SK-N-SH (cell line): ENCODE results near the gene OPTC. TPM values are rescaled to one million over a fixed set of nuclear protein-coding genes. Genes with fewer than 3 reads are reported as not detected.

ENCODE experiments used
- CTCF ChIA-PET: fragments of 300-600, 350-600 bp; formaldehyde crosslinking; extraction: SDS; loops from one replicate; lab custom pipeline; 2021; lab: Yijun Ruan, JAX
- POLR2A ChIA-PET: fragments of 350-600 bp; sonication (Branson Sonifier 250); formaldehyde crosslinking; extraction: SDS; loops from one replicate; lab custom pipeline; 2020; ENCODE audit warnings: antibody characterized with exemption, inconsistent platforms; lab: Yijun Ruan, JAX
- DNase-seq: peaks from one replicate; pipeline ENCODE4 v3.0.0; 2012
- H2AFZ ChIP-seq: fragments of 200-600 bp; sonication (generic); 2 replicates; pipeline ENCODE4 v1.8.1; 2016; ENCODE audit warnings: antibody characterized with exemption, mild to moderate bottlenecking, low read depth
- H3F3A ChIP-seq: fragments of 200-600 bp; sonication (generic); replicated peaks from 2 replicates; pipeline ENCODE3; 2016; ENCODE audit warnings: antibody characterized with exemption, mild to moderate bottlenecking; ENCODE audit not compliant: insufficient read depth
- H3K27ac ChIP-seq, 2 experiments: fragments of 200-500 bp in 1 of 2; fragments of 200-600 bp in 1 of 2; sonication (Bioruptor generic) in 1 of 2; sonication (generic), shearing (Covaris generic) in 1 of 2; 2 replicates each; pipeline versions ENCODE4 v1.5.1 to v1.6.1; 2014 to 2016; ENCODE audit warnings: low read depth in 2 of 2, inconsistent platforms in 1 of 2, low read length in 1 of 2, mild to moderate bottlenecking in 1 of 2, mixed read lengths in 1 of 2
- H3K27me3 ChIP-seq: fragments of 200-600 bp; sonication (generic), shearing (Covaris generic); 2 replicates; pipeline ENCODE4 v1.6.1; 2016; ENCODE audit warnings: mixed run types; ENCODE audit not compliant: insufficient read depth
- H3K36me3 ChIP-seq, 2 experiments: fragments of 200-500 bp in 1 of 2; fragments of 200-600 bp in 1 of 2; sonication (Bioruptor generic) in 1 of 2; sonication (generic) in 1 of 2; replicated peaks in 1 of 2; 2 replicates each; pipeline versions ENCODE3 to v1.5.1; 2014 to 2016; ENCODE audit warnings: low read length in 1 of 2, mild to moderate bottlenecking in 1 of 2; ENCODE audit not compliant: insufficient read depth in 2 of 2, control insufficient read depth in 1 of 2
- H3K4me1 ChIP-seq, 2 experiments: fragments of 200-500 bp in 1 of 2; fragments of 200-600 bp in 1 of 2; sonication (Bioruptor generic) in 1 of 2; sonication (generic), shearing (Covaris generic) in 1 of 2; 2 replicates each; pipeline versions ENCODE4 v1.5.1 to v1.6.1; 2014 to 2016; ENCODE audit warnings: low read depth in 1 of 2, low read length in 1 of 2, mixed run types in 1 of 2; ENCODE audit not compliant: insufficient read depth in 2 of 2, control insufficient read depth in 1 of 2
- H3K4me2 ChIP-seq: fragments of 200-600 bp; sonication (generic), shearing (Covaris generic); 2 replicates; pipeline ENCODE4 v1.6.1; 2017; ENCODE audit warnings: mixed run types
- H3K4me3 ChIP-seq, 2 experiments: fragments of 200-500 bp in 1 of 2; fragments of 200-600 bp in 1 of 2; sonication (Bioruptor generic) in 1 of 2; sonication (generic), shearing (Covaris generic) in 1 of 2; 2 replicates each; pipeline versions ENCODE4 v1.5.1 to v1.8.1; 2014 to 2016; ENCODE audit warnings: low read depth in 2 of 2, inconsistent platforms in 1 of 2, low read length in 1 of 2, mild to moderate bottlenecking in 1 of 2, mixed read lengths in 1 of 2, moderate library complexity in 1 of 2
- H3K79me2 ChIP-seq: fragments of 200-600 bp; sonication (generic); 2 replicates; pipeline ENCODE4 v1.8.1; 2017; ENCODE audit warnings: mild to moderate bottlenecking; ENCODE audit not compliant: insufficient read depth
- H3K9ac ChIP-seq: fragments of 200-600 bp; sonication (generic); 2 replicates; pipeline ENCODE4 v1.6.1; 2017; ENCODE audit warnings: mixed run types
- H3K9me2 ChIP-seq: fragments of 200-600 bp; sonication (generic); 2 replicates; pipeline ENCODE4 v1.6.1; 2017; ENCODE audit warnings: mixed run types
- H3K9me3 ChIP-seq: fragments of 200-600 bp; sonication (generic); 2 replicates; pipeline ENCODE4 v1.6.1; 2017; ENCODE audit warnings: mixed run types, mild to moderate bottlenecking, moderate library complexity
- H4K20me1 ChIP-seq: fragments of 200-600 bp; sonication (generic); 2 replicates; pipeline ENCODE4 v1.6.1; 2017; ENCODE audit warnings: mild to moderate bottlenecking, mixed run types; ENCODE audit not compliant: insufficient read depth
- EP300 ChIP-seq, 2 experiments: IDR thresholded peaks; 2 replicates each; pipeline versions ENCODE4 v1.4.0 to v1.6.1; 2012; ENCODE audit warnings: borderline replicate concordance in 1 of 2, low read depth in 1 of 2, low read length in 1 of 2
- EZH2phosphoT487 ChIP-seq: fragments of 200-600 bp; sonication (generic); IDR thresholded peaks from 2 replicates; pipeline ENCODE4 v1.6.1; 2017; ENCODE audit warnings: low read depth, mixed run types, mild to moderate bottlenecking, antibody characterized with exemption, moderate library complexity, borderline replicate concordance
- MXI1 ChIP-seq: IDR thresholded peaks from 2 replicates; pipeline ENCODE4 v1.6.1; 2012; ENCODE audit warnings: mild to moderate bottlenecking, low read depth, low read length, improper control_type of control experiment
- NRF1 ChIP-seq: IDR thresholded peaks from 2 replicates; pipeline ENCODE4 v1.6.1; 2012; ENCODE audit warnings: low read depth, mild to moderate bottlenecking, low read length
- RAD21 ChIP-seq: IDR thresholded peaks from 2 replicates; pipeline ENCODE4 v1.6.1; 2012; ENCODE audit warnings: mild to moderate bottlenecking, low read length
- RCOR1 ChIP-seq: fragments of 150-350 bp; IDR thresholded peaks from 2 replicates; pipeline ENCODE4 v1.6.1; 2017; ENCODE audit warnings: antibody characterized with exemption, low read length
- RFX5 ChIP-seq: IDR thresholded peaks from 2 replicates; pipeline ENCODE4 v1.6.1; 2012; ENCODE audit warnings: mild to moderate bottlenecking, improper control_type of control experiment, low read length
- SIN3A ChIP-seq: IDR thresholded peaks from 2 replicates; pipeline ENCODE4 v1.6.1; 2012; ENCODE audit warnings: low read depth, mild to moderate bottlenecking, low read length, moderate library complexity, borderline replicate concordance
- TAF1 ChIP-seq: IDR thresholded peaks from 2 replicates; pipeline ENCODE4 v1.6.1; 2012; ENCODE audit warnings: low read depth, mild to moderate bottlenecking, low read length, moderate library complexity, borderline replicate concordance
- TCF12 ChIP-seq: IDR thresholded peaks from 2 replicates; pipeline ENCODE4 v1.4.0; 2012
- WGBS: methylation state at CpG from one replicate; pipeline ENCODE4 v1.1.6; 2017; ENCODE audit warnings: low lambda C conversion rate; 5-methylcytosine and 5-hydroxymethylcytosine counted together
- polyA plus RNA-seq, 3 experiments: library from polyadenylated mRNA; depleted of rRNA; stranded (reverse); fragments of >200 nt; gene quantifications; 2 replicates each; pipeline ENCODE4 v1.2.3, GENCODE V29; 2012
- TF ChIP-seq, protein P1 (sequence below): IDR thresholded peaks from 2 replicates; pipeline ENCODE4 v1.4.0; 2012; ENCODE audit warnings: low read depth
- TF ChIP-seq, protein P2 (sequence below): IDR thresholded peaks from 2 replicates; pipeline ENCODE4 v1.6.1; 2012; ENCODE audit warnings: mild to moderate bottlenecking, low read depth, low read length, moderate library complexity

The OPTC gene
- polyA plus RNA-seq, 1 of the 3 experiments (the other 2 are of a cell fraction) = not detected

DNA sequence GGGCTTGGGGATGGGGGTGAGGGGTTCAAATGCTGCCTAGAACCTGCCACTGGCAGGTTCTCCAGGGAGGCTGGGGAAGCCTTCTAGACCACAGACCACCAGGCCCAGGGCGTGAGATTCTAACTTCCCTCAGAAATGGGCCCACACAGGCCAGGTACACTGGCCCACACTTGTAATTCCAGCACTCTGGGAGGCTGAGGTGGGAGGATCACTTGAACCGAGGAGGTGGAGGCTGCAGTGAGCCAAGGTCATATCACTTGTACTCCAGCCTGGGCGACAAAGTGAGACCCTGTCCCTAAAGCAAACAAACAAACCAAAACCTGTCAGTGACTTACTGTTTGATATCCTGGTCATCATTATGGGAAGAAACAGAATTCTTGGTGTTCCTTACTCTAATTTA lies 31.7 kb downstream of the OPTC start:
- Histone ChIP-seq H3K9ac (no peak overlapping the region), H3K27me3 (no peaks in the 10 kb centered on the region), H3K4me1 (peaks cover 17 to 18% of the 10 kb centered on the region in 2 experiments), H3K4me3 (no peak overlapping the region), H2AFZ (no peak overlapping the region), H4K20me1 (no peaks in the 10 kb centered on the region), H3K9me2 (no peaks in the 10 kb centered on the region), H3K36me3 (no peaks in the 10 kb centered on the region), H3K4me2 (no peak overlapping the region), H3K9me3 (no peaks in the 10 kb centered on the region), H3F3A (peaks cover 9% of the 10 kb centered on the region), H3K79me2 (no peaks in the 10 kb centered on the region), H3K27ac (no peak overlapping the region)
- no peak for DNase-seq
- POLR2A ChIA-PET = no interaction called here
- 93% methylated on average over 3 of the region's 3 CpGs for WGBS
- CTCF ChIA-PET = interaction anchor here (0.6 to 1.5 kb wide), 2 partner anchors 176 to 905 kb away, joined by 4 read pairs; no protein-coding TSS in a partner anchor
- TF ChIP-seq RCOR1 = no peak
- no peak for TF ChIP-seq TAF1

DNA sequence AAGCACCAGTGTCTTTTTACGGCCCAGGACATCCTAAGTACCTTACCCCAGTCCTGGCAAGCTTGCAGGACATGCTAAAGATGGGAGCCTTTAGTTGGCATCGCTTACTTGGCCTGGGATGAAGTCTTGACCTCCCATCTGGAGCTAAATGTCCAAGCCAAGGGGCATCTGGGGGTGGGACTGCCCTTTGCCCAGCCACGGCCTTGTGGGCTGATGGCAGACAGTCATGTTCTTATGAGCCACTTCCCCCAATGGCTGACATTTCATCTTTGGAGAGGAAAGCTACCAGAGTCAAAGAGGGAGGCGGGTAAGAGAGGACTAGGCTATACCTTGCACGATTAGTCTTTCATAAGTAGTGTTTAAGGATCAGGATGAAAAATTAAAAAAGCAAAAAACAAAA lies 32.2 kb downstream of the OPTC start:
- Histone ChIP-seq H3K27ac (no peak overlapping the region), H2AFZ (no peak overlapping the region), H3K4me1 (peaks cover 13 to 14% of the 10 kb centered on the region in 2 experiments), H3K9ac (no peak overlapping the region), H3K9me2 (no peaks in the 10 kb centered on the region), H3K36me3 (no peaks in the 10 kb centered on the region), H3K27me3 (no peaks in the 10 kb centered on the region), H3K4me2 (no peak overlapping the region), H3F3A (peaks cover 5% of the 10 kb centered on the region)
- CTCF ChIA-PET = no interaction called here
- TF ChIP-seq RAD21 (no peak), EP300 (IDR thresholded peaks at IDR 0.05; ENCODE audit: borderline replicate concordance in 1 of 2, low read depth in 1 of 2, low read length in 1 of 2) (no peak), SIN3A (no peak), TAF1 (no peak), MXI1 (no peak), TCF12 (no peak), NRF1 (no peak), RFX5 (no peak), EZH2phosphoT487 (no peak)
- TF ChIP-seq, protein P1, sequence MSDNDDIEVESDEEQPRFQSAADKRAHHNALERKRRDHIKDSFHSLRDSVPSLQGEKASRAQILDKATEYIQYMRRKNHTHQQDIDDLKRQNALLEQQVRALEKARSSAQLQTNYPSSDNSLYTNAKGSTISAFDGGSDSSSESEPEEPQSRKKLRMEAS = no peak
- TF ChIP-seq, protein P2, sequence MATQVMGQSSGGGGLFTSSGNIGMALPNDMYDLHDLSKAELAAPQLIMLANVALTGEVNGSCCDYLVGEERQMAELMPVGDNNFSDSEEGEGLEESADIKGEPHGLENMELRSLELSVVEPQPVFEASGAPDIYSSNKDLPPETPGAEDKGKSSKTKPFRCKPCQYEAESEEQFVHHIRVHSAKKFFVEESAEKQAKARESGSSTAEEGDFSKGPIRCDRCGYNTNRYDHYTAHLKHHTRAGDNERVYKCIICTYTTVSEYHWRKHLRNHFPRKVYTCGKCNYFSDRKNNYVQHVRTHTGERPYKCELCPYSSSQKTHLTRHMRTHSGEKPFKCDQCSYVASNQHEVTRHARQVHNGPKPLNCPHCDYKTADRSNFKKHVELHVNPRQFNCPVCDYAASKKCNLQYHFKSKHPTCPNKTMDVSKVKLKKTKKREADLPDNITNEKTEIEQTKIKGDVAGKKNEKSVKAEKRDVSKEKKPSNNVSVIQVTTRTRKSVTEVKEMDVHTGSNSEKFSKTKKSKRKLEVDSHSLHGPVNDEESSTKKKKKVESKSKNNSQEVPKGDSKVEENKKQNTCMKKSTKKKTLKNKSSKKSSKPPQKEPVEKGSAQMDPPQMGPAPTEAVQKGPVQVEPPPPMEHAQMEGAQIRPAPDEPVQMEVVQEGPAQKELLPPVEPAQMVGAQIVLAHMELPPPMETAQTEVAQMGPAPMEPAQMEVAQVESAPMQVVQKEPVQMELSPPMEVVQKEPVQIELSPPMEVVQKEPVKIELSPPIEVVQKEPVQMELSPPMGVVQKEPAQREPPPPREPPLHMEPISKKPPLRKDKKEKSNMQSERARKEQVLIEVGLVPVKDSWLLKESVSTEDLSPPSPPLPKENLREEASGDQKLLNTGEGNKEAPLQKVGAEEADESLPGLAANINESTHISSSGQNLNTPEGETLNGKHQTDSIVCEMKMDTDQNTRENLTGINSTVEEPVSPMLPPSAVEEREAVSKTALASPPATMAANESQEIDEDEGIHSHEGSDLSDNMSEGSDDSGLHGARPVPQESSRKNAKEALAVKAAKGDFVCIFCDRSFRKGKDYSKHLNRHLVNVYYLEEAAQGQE = no peak
- TF ChIP-seq, all 33 proteins: peak for 0
- no peaks in the 10 kb centered on the region for H3K9me3 ChIP-seq
- H3K4me3 ChIP-seq = no peak overlapping the region
- no peaks in the 10 kb centered on the region for H4K20me1 ChIP-seq
- POLR2A ChIA-PET = no interaction called here
- DNase-seq = no peak
- no peaks in the 10 kb centered on the region for H3K79me2 ChIP-seq
- 89% methylated on average over 5 of the region's 5 CpGs for WGBS
